Panc1 (cell line): ENCODE measurements around the gene CORO1C.
"Not testable (repeated sequence)": the region's sequence is repeated elsewhere in the genome, so short reads cannot be mapped to it uniquely, and the experiment has no call there.

Experiments
- CTCF ChIP-seq: fragments of 450-650 bp; IDR thresholded peaks from 2 replicates; pipeline ENCODE4 v1.5.1; 2017; ENCODE audit warnings: mild to moderate bottlenecking
- POLR2AphosphoS5 ChIP-seq: IDR thresholded peaks from 2 replicates; pipeline ENCODE4 v1.6.1; 2012; ENCODE audit warnings: mild to moderate bottlenecking, low read depth, low read length, moderate library complexity
- REST ChIP-seq, 2 experiments: IDR thresholded peaks; 2 replicates each; pipeline ENCODE4 v1.6.1; 2011 to 2012; ENCODE audit warnings: low read depth in 2 of 2, control low read depth in 1 of 2, low read length in 1 of 2, mild to moderate bottlenecking in 1 of 2, moderate library complexity in 1 of 2; ENCODE audit not compliant: insufficient read depth in 1 of 2

GRCh38 chr12:108733230-108733531 lies 1.9 kb upstream of the CORO1C start:
- not testable (repeated sequence) for TF ChIP-seq CTCF; POLR2AphosphoS5; REST (IDR thresholded peaks at IDR 0.05; ENCODE audit: insufficient read depth in 1 of 2, low read depth in 2 of 2, low read length in 1 of 2)
